Renal cortical epithelial cell (primary cell): ENCODE measurements around the gene TMEM217. TPM values are rescaled to one million over a fixed set of nuclear protein-coding genes. Genes with fewer than 3 reads are reported as not detected.
A peak's percentile ranks its signal among the peaks of the same experiment; 100 is the strongest.

ENCODE experiments used
- DNase-seq: peaks from one replicate; pipeline ENCODE4 v3.0.0-alpha.2; 2011; ENCODE audit warnings: low read depth
- total RNA-seq: library from RNA; depleted of rRNA; stranded (reverse); fragments of >200 nt; gene quantifications from 2 replicates; pipeline ENCODE4 v1.2.3, GENCODE V29; 2014

Gene TMEM217
- total RNA-seq, 1 donor from 2014 or later: 5.7 TPM

- no peak for DNase-seq
Measured at GRCh38 chr6:37280162-37280887, 22.4 kb upstream of the TMEM217 start.

GRCh38 chr6:37279366-37280134, 21.6 kb upstream of the TMEM217 start:
- peak; percentile 95 for DNase-seq

GRCh38 chr6:37277001-37277409, 19.1 kb upstream of the TMEM217 start:
- peak; percentile 72 for DNase-seq

- no peak for DNase-seq
Measured at GRCh38 chr6:37275350-37275749, 17.4 kb upstream of the TMEM217 start.

- no peak for DNase-seq
Measured at GRCh38 chr6:37273690-37274089, 15.7 kb upstream of the TMEM217 start.

- DNase-seq: no peak
Measured at GRCh38 chr6:37272834-37273566, 15.1 kb upstream of the TMEM217 start.

GRCh38 chr6:37269105-37269504, 11.2 kb upstream of the TMEM217 start:
- no peak for DNase-seq

- DNase-seq: no peak
Measured at GRCh38 chr6:37265860-37266259, 7.9 kb upstream of the TMEM217 start.

GRCh38 chr6:37265001-37265400, 7.1 kb upstream of the TMEM217 start:
- DNase-seq: no peak

GRCh38 chr6:37262446-37263026, 4.6 kb upstream of the TMEM217 start:
- DNase-seq: no peak

- DNase-seq: no peak
Measured at GRCh38 chr6:37261198-37261597, 3.3 kb upstream of the TMEM217 start.

- DNase-seq: no peak
Measured at GRCh38 chr6:37260444-37260843, 2.5 kb upstream of the TMEM217 start.

GRCh38 chr6:37260040-37260439, 2.1 kb upstream of the TMEM217 start:
- DNase-seq: no peak

- DNase-seq: peak; percentile 57
Measured at GRCh38 chr6:37259191-37259590, 1.2 kb upstream of the TMEM217 start.

GRCh38 chr6:37258405-37259105, 611 bp upstream of the TMEM217 start:
- no peak for DNase-seq

- no peak for DNase-seq
Measured at GRCh38 chr6:37257320-37257633, 667 bp downstream of the TMEM217 start.

- no peak for DNase-seq
Measured at GRCh38 chr6:37256692-37257319, 1.1 kb downstream of the TMEM217 start.

- DNase-seq: no peak
Measured at GRCh38 chr6:37254881-37255280, 3.1 kb downstream of the TMEM217 start.

- DNase-seq: no peak
Measured at GRCh38 chr6:37253486-37254007, 4.4 kb downstream of the TMEM217 start.

- no peak for DNase-seq
Measured at GRCh38 chr6:37251211-37251780, 6.6 kb downstream of the TMEM217 start.
